GM19099 (cell line): ENCODE measurements around the gene PGD.

ENCODE experiments used
- POLR2A ChIP-seq: IDR thresholded peaks from 3 replicates; pipeline ENCODE4 v1.6.1; 2011; ENCODE audit warnings: low read depth; ENCODE audit not compliant: insufficient read length; ENCODE audit errors: extremely low read depth

PGD gene

DNA sequence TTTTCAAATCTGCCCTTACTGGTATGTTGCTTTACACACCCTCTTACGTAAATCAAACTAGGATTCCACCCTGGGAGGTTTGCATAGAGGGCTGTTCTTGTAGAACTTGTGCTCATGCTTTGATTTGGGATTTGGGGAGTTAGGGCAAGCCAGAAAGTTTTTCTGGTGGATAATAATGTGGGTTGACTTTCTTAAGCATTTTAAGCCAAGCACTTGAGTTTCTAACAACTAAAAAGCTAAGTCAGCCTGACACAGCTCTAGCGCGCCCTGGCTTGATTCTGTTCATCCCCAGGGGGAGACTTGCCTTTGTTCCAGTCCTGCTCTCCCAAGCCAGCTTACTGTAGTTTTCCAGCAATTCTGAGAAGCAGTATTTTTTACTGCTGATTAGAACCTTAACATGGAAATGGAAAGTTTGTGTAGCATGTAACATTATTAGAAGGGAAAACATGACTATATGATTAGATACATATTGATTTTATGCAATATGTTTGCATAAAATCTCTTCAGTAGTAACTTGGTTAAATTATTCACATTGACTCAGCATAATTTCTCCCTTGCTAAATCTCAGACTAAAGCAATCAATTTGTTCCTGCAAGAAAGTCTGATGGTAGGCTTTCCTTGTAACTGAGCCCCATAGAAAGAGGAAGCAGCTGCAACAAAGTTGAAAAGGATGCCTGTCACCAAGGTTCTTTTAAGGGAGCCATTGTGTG is 11.0 kb upstream of the PGD start:
- TF ChIP-seq POLR2A: no peak

DNA sequence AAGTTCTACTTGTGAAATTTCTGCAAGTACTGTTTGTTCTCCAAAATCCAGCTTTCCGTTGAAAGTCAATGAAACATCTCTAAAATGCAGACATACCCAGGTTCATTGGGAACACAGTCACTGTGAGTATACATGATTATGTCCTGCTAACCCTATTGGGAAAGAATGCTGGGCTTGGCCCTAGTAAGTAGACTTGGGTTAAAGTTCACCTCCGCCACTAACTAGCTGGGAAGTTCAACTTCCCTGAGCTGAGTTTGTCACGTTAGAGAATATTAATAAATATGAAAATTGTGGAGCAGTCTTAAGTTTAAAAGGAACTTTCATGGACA is 10.5 kb upstream of the PGD start:
- TF ChIP-seq POLR2A: no peak

DNA sequence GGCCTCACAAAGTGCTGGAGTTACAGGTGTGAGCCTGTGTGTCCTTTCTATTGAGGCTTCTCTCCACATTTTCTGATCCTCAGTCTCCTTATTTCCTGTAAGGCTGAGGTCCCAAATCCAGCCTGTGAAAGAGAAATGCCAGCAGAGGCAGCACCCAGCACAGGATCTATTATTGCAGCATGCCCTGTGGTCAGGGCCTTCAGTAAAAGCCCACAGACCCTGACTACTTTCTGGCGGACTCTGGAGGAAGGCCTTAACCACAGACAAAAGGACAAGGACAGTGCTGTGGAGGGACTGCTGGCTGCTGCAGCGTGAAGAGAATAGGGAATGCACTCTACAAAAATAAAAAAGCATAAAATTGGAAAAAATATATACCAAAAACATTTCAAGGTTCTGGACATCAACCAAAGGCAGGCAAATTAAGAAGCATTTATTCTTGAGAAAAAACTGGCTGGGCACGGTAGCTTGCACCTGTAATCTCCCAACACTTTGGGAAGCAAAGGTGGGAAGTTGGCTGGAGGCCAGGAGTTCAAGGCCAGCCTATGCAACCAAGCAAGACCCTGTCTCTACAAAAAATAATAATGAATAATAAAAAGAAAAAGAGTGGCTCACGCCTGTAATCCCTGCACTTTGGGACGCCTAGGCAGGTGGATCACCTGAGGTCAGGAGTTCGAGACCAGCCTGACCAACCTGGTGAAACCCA is 9.4 kb upstream of the PGD start:
- TF ChIP-seq POLR2A: no peak

DNA sequence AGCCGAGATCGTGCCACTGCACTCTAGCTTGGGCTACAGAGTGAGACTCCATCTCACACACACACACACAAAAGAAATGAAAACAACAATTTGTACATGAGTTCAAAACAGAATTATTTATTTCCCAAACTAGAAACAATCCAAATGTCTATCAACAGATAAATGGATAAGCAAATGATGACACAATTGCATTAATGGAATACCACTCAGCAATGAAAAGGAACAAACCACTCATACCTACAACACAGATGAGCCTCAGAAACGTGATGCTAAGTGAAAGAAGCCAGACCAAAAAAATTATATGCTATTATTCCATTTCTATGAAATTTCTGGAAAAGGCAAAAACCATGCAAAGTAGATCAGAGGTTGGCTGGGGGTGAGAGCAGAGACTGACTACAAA is 2.0 kb upstream of the PGD start:
- no peak for TF ChIP-seq POLR2A

DNA sequence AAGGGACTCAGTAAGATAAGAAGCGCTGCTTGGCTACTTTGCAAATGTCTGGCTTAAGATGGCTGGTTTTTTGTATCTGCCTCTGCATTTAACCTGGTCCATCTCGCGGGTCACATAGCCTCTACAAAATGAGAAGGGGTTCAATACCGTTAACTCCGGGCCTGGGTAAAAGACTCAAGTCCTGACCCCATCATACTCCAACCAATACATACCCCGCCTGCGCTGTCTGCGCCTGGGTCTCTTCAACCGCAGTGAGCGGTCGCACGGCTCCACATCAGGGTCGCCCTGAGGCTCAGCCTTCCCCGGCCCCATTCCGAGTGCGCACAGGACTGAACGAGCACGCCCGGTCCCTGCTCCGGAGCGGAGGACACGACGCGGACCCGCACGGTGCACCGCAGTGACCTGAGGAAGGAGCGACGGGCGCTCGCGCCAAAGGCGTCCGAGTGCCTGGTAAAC is 558 bp upstream of the PGD start:
- no peak for TF ChIP-seq POLR2A

DNA sequence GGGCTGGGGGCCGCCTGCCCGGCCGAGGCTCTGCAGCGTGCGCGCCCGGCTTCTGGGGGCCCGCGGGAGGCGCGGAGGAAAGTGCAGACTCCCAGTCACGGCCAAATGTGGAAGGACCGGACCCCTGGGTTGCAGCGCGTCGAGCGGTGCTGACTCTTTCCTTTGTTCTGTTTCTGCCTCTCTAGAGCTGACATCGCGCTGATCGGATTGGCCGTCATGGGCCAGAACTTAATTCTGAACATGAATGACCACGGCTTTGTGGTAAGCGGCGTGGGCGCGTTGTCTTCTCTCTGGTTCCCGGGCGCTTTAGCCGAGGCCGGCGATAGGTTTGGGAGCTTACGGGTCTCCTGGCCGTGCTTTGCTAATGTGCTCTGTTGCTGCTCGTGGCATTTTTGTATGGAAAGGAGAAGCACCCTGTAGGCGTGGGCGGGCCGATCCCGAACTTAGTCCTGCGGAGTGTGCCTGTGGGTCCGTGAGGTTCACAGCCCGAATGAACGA is 629 bp downstream of the PGD start:
- TF ChIP-seq POLR2A: no peak

DNA sequence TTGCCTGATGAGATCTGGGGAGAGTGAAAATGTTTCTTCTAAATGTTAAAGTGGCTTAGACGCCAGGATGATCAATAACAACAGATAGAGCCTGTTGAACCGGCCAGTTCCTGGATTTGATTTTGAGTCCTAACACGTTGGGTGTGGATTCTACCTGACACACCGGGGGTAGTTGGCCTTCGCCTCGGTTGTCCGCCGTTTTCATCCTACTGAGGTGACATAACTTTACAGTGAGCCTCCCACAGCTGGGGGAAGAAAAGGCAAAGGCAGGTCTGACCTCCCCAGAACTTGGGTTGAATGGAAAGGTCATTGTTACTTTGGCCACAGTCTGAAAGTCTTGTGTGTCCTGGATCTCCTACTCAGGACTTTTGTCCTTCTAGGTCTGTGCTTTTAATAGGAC is 1.1 kb downstream of the PGD start:
- TF ChIP-seq POLR2A: no peak

DNA sequence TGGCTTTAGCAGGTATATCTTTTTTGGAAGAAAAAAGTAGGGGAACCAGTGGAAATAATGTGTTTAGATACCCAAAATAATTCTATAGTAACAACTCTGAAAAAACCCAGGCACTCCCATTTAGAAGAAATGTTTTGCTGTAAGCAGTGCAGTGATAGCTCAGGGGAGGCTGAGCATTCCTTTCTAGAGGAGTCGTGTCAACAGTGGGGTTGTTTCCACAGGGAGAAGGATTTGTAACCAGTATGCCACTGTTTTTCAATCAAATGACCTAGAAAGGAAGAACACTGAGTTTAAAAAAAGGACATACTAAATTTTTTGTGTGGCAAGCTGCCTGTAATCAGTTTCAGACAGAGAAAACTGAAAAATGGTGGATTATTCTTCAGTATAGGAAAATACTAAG is 2.4 kb downstream of the PGD start:
- TF ChIP-seq POLR2A: no peak

DNA sequence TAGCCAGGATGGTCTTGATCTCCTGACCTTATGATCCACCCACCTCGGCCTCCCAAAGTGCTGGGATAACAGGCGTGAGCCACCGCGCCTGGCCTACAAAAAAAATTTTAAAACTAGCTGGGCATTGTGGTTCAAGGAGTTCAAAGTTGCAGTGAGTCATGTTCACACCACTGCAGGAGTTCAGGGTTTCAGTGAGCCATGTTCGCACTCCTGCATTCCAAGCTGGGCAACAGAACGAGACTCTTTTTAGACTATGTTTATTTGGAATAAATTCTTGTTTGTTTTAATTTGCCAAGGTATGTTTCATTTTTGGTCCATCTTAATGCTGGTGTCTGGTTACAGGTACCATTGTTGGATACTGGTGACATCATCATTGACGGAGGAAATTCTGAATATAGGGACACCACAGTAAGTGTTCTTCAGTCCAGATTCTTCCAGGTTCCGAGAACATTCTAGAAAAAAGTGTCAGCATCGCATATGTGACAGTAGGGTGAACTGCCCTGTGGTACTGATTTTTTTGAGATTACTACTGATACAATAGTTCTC is 3.9 kb downstream of the PGD start:
- TF ChIP-seq POLR2A: no peak

DNA sequence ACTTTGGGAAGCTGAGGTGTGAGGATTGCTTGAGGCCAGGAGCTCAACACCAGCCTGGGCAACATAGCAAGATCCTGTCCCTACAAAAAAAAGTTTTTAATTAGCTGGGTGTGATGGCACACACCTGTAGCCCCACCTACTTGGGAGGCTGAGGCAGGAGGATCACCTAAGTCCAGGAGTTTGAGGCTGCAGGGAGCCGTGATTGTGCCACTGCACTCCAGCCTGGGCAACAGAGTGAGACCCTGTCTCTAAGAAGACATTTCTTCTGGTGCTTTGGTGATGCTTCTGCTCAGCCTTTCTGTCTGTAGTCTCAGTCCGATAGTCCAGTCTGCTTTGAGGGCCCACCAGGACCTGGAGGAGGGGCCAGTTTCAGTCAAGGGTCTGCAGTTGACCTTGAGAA is 8.3 kb downstream of the PGD start:
- no peak for TF ChIP-seq POLR2A

DNA sequence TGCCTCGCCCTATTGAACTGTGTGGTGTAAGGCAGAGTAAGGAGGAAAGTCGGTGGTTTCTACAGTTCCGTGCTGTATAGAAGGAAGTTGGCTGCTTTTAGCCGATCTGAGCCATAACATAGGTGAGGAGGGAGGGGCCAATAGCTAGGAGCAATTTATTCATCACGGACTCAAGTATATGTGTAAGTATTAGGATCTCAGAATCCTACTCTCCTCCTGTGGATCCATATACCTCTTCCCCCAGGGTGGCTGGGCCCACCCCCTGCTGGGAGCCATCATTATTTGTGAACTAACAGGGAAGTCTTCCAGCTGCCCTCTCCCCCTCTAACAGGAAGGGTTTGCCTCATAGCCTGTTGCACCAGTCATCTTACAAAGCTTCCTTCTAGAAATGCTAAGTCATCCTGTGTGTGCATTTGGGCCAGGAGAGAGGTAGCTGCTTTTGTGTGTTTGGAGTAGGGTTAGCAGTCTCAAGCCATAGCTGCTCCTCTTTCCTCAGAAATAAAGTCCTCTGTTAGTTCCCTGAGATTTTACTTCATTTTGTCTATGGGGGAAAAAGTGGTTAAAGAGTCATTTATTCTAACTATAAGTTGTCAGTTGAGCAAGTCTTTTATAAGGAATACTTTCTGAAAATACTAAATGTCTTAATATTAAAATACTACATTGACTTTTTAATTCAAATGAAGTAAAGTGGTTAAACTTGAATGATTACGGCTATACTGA is 16.5 kb downstream of the PGD start:
- no peak for TF ChIP-seq POLR2A

DNA sequence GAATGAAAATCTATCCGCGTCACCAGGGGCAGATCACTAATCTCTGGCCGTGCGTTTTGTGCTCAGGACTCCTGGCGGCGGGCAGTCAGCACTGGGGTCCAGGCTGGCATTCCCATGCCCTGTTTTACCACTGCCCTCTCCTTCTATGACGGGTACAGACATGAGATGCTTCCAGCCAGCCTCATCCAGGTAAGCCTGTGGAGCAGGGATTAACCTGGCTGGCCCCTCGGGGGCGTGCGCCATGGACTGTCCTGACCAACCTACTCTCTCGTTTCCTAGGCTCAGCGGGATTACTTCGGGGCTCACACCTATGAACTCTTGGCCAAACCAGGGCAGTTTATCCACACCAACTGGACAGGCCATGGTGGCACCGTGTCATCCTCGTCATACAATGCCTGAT is 20.5 kb downstream of the PGD start:
- TF ChIP-seq POLR2A: no peak

DNA sequence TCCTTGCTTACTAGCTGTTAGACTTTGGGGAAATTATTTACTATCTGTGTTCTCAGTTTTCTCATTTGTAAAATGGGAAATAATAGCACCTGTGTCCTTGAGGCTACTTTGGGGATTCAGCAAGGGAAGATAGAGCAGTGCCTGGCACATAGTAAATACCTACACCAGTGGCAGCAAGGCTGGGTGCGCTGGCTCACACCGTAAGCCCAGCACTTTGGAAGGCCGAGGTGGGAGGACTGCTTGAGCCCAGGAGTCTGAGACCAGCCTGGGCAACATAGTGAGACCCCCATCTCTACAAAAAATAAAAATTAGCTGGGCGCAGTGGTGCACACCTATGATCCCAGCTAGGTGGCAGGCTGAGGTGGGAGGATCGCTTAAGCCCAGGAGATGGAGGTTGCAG is 22.8 kb downstream of the PGD start:
- no peak for TF ChIP-seq POLR2A

DNA sequence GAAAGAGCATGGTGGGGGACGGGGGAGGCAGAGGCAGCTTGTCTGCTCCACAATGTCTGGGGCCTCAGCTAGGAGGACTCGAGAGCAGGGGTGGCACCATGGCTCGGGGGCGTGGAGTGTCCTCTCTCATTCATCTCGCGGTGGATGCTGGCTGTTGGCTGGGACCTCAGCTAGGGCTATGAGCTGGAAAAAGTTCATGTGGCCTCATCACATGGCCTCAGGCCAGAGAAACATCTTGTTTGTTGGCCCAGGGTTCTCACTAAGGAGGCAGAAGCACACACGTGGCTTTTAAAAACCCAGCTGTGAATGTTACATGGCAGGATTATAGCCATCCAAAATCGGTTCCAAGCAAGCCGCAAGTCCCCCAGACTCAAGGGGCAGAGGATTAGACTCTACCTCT is 25.2 kb downstream of the PGD start:
- TF ChIP-seq POLR2A: no peak

DNA sequence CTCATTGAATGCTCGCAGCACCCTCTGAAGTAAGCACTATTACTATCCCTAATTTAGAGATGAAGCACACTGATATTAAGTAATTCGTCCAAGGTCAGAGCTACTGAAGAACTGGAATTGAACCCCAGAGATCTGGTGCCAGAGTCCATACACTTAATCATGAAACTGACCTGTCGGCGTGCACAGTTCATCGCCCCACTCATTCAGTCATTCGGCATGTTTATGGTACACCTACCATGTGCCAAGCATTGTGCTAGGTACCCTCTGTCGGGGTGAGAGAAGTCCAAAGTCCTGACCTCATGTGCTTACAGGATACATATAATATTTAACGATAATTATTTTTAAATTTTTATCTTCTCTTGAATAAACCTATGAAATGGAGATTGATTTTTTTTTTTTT is 25.8 kb downstream of the PGD start:
- TF ChIP-seq POLR2A: no peak
